B cell (primary cell): ENCODE data around the gene TNN. TPM values are rescaled to one million over a fixed set of nuclear protein-coding genes. Genes with fewer than 3 reads are reported as not detected.

Experiments
- ATAC-seq: fragments of 200-7000 bp; cut with Tn5 transposase; one replicate; pipeline ENCODE4 v1.10.0; 2021; ENCODE audit warnings: low read depth, mild to moderate bottlenecking, moderate number of reproducible peaks, moderate library complexity
- CTCF ChIA-PET: fragments of 350-600 bp; sonication (Branson Sonifier 250); formaldehyde crosslinking; loops from one replicate; lab custom pipeline; 2021; ENCODE audit warnings: antibody characterized with exemption, inconsistent platforms; lab: Charles Lee
- POLR2A ChIA-PET: fragments of 350-600 bp; sonication (Branson Sonifier 250); formaldehyde crosslinking; loops from one replicate; lab custom pipeline; 2021; ENCODE audit warnings: antibody characterized with exemption; lab: Charles Lee
- DNase-seq: peaks from one replicate; pipeline ENCODE4 v3.0.0; 2013
- H2AFZ ChIP-seq: 2 replicates; pipeline ENCODE4 v1.6.1; 2012; ENCODE audit warnings: mild to moderate bottlenecking, low read depth, low read length; ENCODE audit not compliant: insufficient read depth, poor library complexity, severe bottlenecking
- H3K27ac ChIP-seq, 2 donors: 1 replicate in 1 of 2; 2 replicates in 1 of 2; pipeline ENCODE4 v1.5.1; 2012 to 2013; ENCODE audit warnings: low read length in 2 of 2, mild to moderate bottlenecking in 2 of 2, moderate library complexity in 1 of 2
- H3K27me3 ChIP-seq, 4 experiments: fragments of 200-600 bp in 1 of 4; sonication (generic) in 1 of 4; replicated peaks in 1 of 4; 1 replicate in 2 of 4; 2 replicates in 2 of 4; pipeline versions ENCODE4 v1.6.1 to v1.7.0; 2013 to 2016; ENCODE audit warnings: low read length in 3 of 4, mild to moderate bottlenecking in 2 of 4, mixed read lengths in 1 of 4, moderate library complexity in 1 of 4; ENCODE audit not compliant: insufficient read depth in 4 of 4, control insufficient read depth in 3 of 4; ENCODE audit errors: control extremely low read depth in 1 of 4
- H3K36me3 ChIP-seq, 2 experiments: replicated peaks in 1 of 2; 1 replicate in 1 of 2; 2 replicates in 1 of 2; pipeline versions ENCODE4 v1.6.1 to v1.7.1; 2013; ENCODE audit warnings: low read length in 1 of 2; ENCODE audit not compliant: insufficient read depth in 2 of 2, control insufficient read depth in 1 of 2; ENCODE audit errors: control extremely low read depth in 1 of 2, extremely low read depth in 1 of 2
- H3K4me1 ChIP-seq, 2 donors: fragments of 200-600 bp in 1 of 2; sonication (generic) in 1 of 2; 1 replicate in 1 of 2; 2 replicates in 1 of 2; pipeline versions ENCODE4 v1.5.1 to v1.6.1; 2013 to 2017; ENCODE audit warnings: low read length in 2 of 2; ENCODE audit not compliant: control insufficient read depth in 2 of 2, insufficient read depth in 2 of 2
- H3K4me2 ChIP-seq: replicated peaks from 2 replicates; pipeline ENCODE3; 2012; ENCODE audit warnings: mild to moderate bottlenecking, low read depth, low read length; ENCODE audit not compliant: poor library complexity, severe bottlenecking
- H3K4me3 ChIP-seq, 5 experiments: fragments of 200-600 bp in 1 of 5; sonication (generic) in 1 of 5; 1 replicate in 3 of 5; 2 replicates in 2 of 5; pipeline versions ENCODE4 v1.5.1 to v1.7.0; 2011 to 2016; ENCODE audit warnings: low read length in 4 of 5, mild to moderate bottlenecking in 4 of 5, low read depth in 2 of 5, control low read depth in 1 of 5, moderate library complexity in 1 of 5; ENCODE audit not compliant: insufficient read depth in 1 of 5; ENCODE audit errors: control extremely low read depth in 1 of 5, extremely low read depth in 1 of 5
- H3K79me2 ChIP-seq: fragments of 200-600 bp; sonication (generic); one replicate; pipeline ENCODE4 v1.6.0; 2016; ENCODE audit warnings: low read length; ENCODE audit not compliant: control insufficient read depth, insufficient read depth
- H3K9ac ChIP-seq: fragments of 200-600 bp; sonication (generic); 2 replicates; pipeline ENCODE4 v1.6.1; 2017; ENCODE audit warnings: mild to moderate bottlenecking, low read length, moderate library complexity
- H3K9me3 ChIP-seq, 3 donors: one replicate each; pipeline versions ENCODE4 v1.6.1 to v1.7.1; 2013; ENCODE audit warnings: low read length in 2 of 3; ENCODE audit not compliant: control insufficient read depth in 2 of 3, insufficient read depth in 1 of 3; ENCODE audit errors: control extremely low read depth in 1 of 3
- H4K20me1 ChIP-seq: 2 replicates; pipeline ENCODE4 v1.6.0; 2012; ENCODE audit warnings: mild to moderate bottlenecking, low read length; ENCODE audit not compliant: insufficient read depth, control insufficient read depth, poor library complexity, severe bottlenecking
- H3K27ac Mint-ChIP-seq: one replicate; pipeline ENCODE4 v1.8.0; 2021; ENCODE audit warnings: mixed read lengths
- H3K27me3 Mint-ChIP-seq: one replicate; pipeline ENCODE4 v1.8.0; 2021; ENCODE audit warnings: mixed read lengths
- H3K4me1 Mint-ChIP-seq: one replicate; pipeline ENCODE4 v1.8.0; 2021; ENCODE audit warnings: mixed read lengths
- H3K4me3 Mint-ChIP-seq: one replicate; pipeline ENCODE4 v1.8.0; 2021; ENCODE audit warnings: mixed read lengths
- H3K9me3 Mint-ChIP-seq: one replicate; pipeline ENCODE4 v1.8.0; 2022; ENCODE audit warnings: mixed read lengths; ENCODE audit not compliant: insufficient read depth
- CTCF ChIP-seq: fragments of 200-600 bp; IDR thresholded peaks from one replicate; pipeline ENCODE4 v1.8.0; 2022; ENCODE audit warnings: antibody characterized with exemption, mild to moderate bottlenecking
- EZH2 ChIP-seq: IDR thresholded peaks from 2 replicates; pipeline ENCODE4 v1.6.1; 2012; ENCODE audit warnings: borderline replicate concordance, low read depth, mild to moderate bottlenecking, moderate library complexity, low read length; ENCODE audit not compliant: insufficient read depth, poor library complexity, severe bottlenecking
- WGBS: methylation state at CpG from one replicate; pipeline ENCODE4 v1.1.5; 2013; ENCODE audit warnings: missing lambda C conversion rate; ENCODE audit not compliant: insufficient coverage; 5-methylcytosine and 5-hydroxymethylcytosine counted together
- intact Hi-C: fragments of 100-400 bp; cut with micrococcal nuclease; formaldehyde crosslinking; loops from one replicate; pipeline ENCODE4 v1.10.0; 2022
- polyA plus RNA-seq: library from polyadenylated mRNA; depleted of rRNA; stranded (reverse); fragments of >200 nt; gene quantifications from 2 replicates; pipeline ENCODE4 v1.2.3, GENCODE V29; 2012
- total RNA-seq, 2 donors: library from RNA; stranded (reverse); fragments of 120-200 nt in 1 of 2; gene quantifications; 1 replicate in 1 of 2; 2 replicates in 1 of 2; pipeline versions ENCODE4 v1.2.3 to v1.2.4, GENCODE V29; 2013 to 2022

Gene TNN
- total and polyA plus RNA-seq, 2 donors (not counting 1 experiment from before 2014, with no cell fraction given), result not detected

GRCh38 chr1:175166746-175167145 is 99.1 kb downstream of the TNN start:
- intact Hi-C loops, result no loop called here
- Mint-ChIP-seq H3K4me3 (no peak overlapping the region), H3K9me3 (no peaks in the 10 kb centered on the region), H3K4me1 (peaks cover 44% of the 10 kb centered on the region), H3K27me3 (no peaks in the 10 kb centered on the region), H3K27ac (peak overlapping the region; percentile 0)
- TF ChIP-seq CTCF (no peak), EZH2 (no peak)
- Histone ChIP-seq H3K27ac (peak overlapping the region in 1 of 2 donors; percentile 50), H3K27me3 (no peaks in the 10 kb centered on the region), H2AFZ (no peak overlapping the region), H3K9ac (no peak overlapping the region), H3K9me3 (no peaks in the 10 kb centered on the region), H3K4me3 (no peak overlapping the region), H3K4me2 (no peak overlapping the region), H3K36me3 (peaks cover 35 to 98% of the 10 kb centered on the region in 2 experiments), H4K20me1 (peaks cover 93% of the 10 kb centered on the region), H3K4me1 (peaks cover 11 to 18% of the 10 kb centered on the region in 2 donors), H3K79me2 (peaks cover 51% of the 10 kb centered on the region)
- ATAC-seq, result no peak
- ChIA-PET POLR2A (no interaction called here), CTCF (interaction anchor here (1.4 to 8.5 kb wide), 3 partner anchors 12 to 152 kb away, joined by 3 to 93 read pairs (median 16); no protein-coding TSS in a partner anchor)
- WGBS, result 100% methylated on average over 2 of the region's 5 CpGs
- DNase-seq, result no peak

DNA sequence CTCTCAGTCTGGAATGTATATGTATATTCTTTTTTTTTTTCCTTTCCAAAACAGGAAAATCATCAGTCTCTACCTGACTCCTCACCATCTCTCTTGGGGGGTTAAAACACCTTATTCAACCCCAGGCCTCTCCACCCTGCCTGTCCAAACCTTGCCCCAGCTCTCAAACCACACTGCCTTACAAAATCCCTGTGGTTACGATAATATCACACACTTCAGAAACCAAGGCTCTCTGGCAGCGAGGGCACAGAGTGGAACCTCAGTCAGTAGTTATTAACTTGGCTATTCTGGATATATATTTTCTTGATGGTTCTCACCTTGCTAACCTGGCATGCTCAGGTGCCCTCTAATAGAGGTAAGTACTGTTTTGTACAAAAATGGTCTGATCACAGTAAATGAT is 100.2 kb downstream of the TNN start:
- TF ChIP-seq CTCF, result no peak
- TF ChIP-seq EZH2, result no peak
- no peak overlapping the region for H3K4me3 Mint-ChIP-seq
- H3K27me3 ChIP-seq, result no peaks in the 10 kb centered on the region
- H3K4me3 ChIP-seq, result no peak overlapping the region
- no peak overlapping the region for H3K9ac ChIP-seq
- no peaks in the 10 kb centered on the region for H3K27me3 Mint-ChIP-seq
- DNase-seq (no peak), ATAC-seq (no peak)
- H2AFZ ChIP-seq, result no peak overlapping the region
- peak overlapping the region in 1 of 2 donors; percentile 50 for H3K27ac ChIP-seq
- peak overlapping the region; percentile 51 for H3K27ac Mint-ChIP-seq
- POLR2A ChIA-PET, result no interaction called here
- CTCF ChIA-PET, result interaction anchor here (2.2 to 5.4 kb wide), 2 partner anchors 13 to 152 kb away, joined by 11 to 40 read pairs; no protein-coding TSS in a partner anchor
- H3K36me3 ChIP-seq, result peaks cover 40 to 98% of the 10 kb centered on the region in 2 experiments
- H3K9me3 Mint-ChIP-seq, result no peaks in the 10 kb centered on the region
- no peaks in the 10 kb centered on the region for H3K9me3 ChIP-seq
- peaks cover 13 to 18% of the 10 kb centered on the region in 2 donors for H3K4me1 ChIP-seq
- peaks cover 52% of the 10 kb centered on the region for H3K4me1 Mint-ChIP-seq
- no CpG with 5 or more reads among the region's 2 CpGs for WGBS
- no peak overlapping the region for H3K4me2 ChIP-seq
- peaks cover 61% of the 10 kb centered on the region for H3K79me2 ChIP-seq
- intact Hi-C loops, result no loop called here
- H4K20me1 ChIP-seq, result peaks cover 96% of the 10 kb centered on the region
